Glutamatergic neuron (in vitro differentiated cells): ENCODE measurements around the gene SLC9A8. TPM values are rescaled to one million over a fixed set of nuclear protein-coding genes. Genes with fewer than 3 reads are reported as not detected.
"Not testable (repeated sequence)": the region's sequence is repeated elsewhere in the genome, so short reads cannot be mapped to it uniquely, and the experiment has no call there.

Experiments
- DNase-seq: peaks from one replicate; pipeline ENCODE4 v3.0.0; 2022
- H3K27ac Mint-ChIP-seq: one replicate; pipeline ENCODE4 v1.8.0; 2020; ENCODE audit warnings: mild to moderate bottlenecking, mixed read lengths, inconsistent platforms; ENCODE audit not compliant: unreplicated experiment
- H3K27me3 Mint-ChIP-seq: one replicate; pipeline ENCODE4 v1.8.0; 2020; ENCODE audit warnings: mild to moderate bottlenecking, moderate library complexity, mixed read lengths, inconsistent platforms; ENCODE audit not compliant: unreplicated experiment
- H3K36me3 Mint-ChIP-seq: one replicate; pipeline ENCODE4 v1.8.0; 2020; ENCODE audit warnings: mild to moderate bottlenecking, mixed read lengths, inconsistent platforms; ENCODE audit not compliant: unreplicated experiment
- H3K4me1 Mint-ChIP-seq: one replicate; pipeline ENCODE4 v1.8.0; 2020; ENCODE audit warnings: mild to moderate bottlenecking, low read depth, mixed read lengths, inconsistent platforms; ENCODE audit not compliant: unreplicated experiment
- H3K4me3 Mint-ChIP-seq: one replicate; pipeline ENCODE4 v1.8.0; 2020; ENCODE audit warnings: mild to moderate bottlenecking, mixed read lengths, inconsistent platforms; ENCODE audit not compliant: unreplicated experiment
- H3K9me3 Mint-ChIP-seq: one replicate; pipeline ENCODE4 v1.8.0; 2020; ENCODE audit warnings: mild to moderate bottlenecking, moderate library complexity, mixed read lengths, inconsistent platforms; ENCODE audit not compliant: unreplicated experiment
- CTCF ChIP-seq: fragments of 200-600 bp; sonication (generic); IDR thresholded peaks from one replicate; pipeline ENCODE4 v1.5.0; 2021; ENCODE audit not compliant: partially characterized antibody, unreplicated experiment
- total RNA-seq: library from RNA; stranded (reverse); fragmentation: NEBNext Ultra II Directional; extraction: Animal tissue kit (Norgen Biotek cat#: 25700); gene quantifications from one replicate; pipeline ENCODE4 v1.2.1, GENCODE V29; 2021; ENCODE audit not compliant: unreplicated experiment

The SLC9A8 gene
- total RNA-seq, 1 donor from 2014 or later: 10.6 TPM

DNA sequence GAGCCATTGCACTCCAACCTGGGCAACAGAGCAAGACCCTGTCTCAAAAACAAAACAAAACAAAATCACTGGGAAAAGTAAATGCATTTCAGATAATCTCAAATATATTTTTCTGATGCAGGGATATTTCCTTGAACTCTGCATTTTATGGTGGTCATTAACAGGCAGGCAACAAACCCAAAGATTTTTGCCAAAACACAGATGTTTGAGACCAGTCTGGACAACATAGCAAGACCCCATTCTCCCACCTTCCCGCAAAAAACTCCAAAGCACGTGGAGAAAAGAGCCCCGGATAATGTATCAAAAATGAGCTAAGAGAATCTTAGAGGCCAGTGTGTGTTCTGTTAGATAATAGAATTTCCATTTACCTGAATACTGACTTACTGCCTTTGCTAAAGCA is 44.3 kb downstream of the SLC9A8 start:
- Mint-ChIP-seq H3K9me3 (peaks cover 1% of the 10 kb centered on the region), H3K4me3 (no peak overlapping the region), H3K36me3 (no peaks in the 10 kb centered on the region), H3K27me3 (peaks cover 3% of the 10 kb centered on the region), H3K4me1 (peaks cover 12% of the 10 kb centered on the region), H3K27ac (no peak overlapping the region)
- TF ChIP-seq CTCF: no peak
- DNase-seq: no peak

GRCh38 chr20:49858076-49858585 is 45.5 kb downstream of the SLC9A8 start:
- Mint-ChIP-seq H3K27me3 (peaks cover 3% of the 10 kb centered on the region), H3K4me3 (no peak overlapping the region), H3K4me1 (peaks cover 12% of the 10 kb centered on the region), H3K27ac (no peak overlapping the region), H3K36me3 (no peaks in the 10 kb centered on the region), H3K9me3 (peaks cover 1% of the 10 kb centered on the region)
- no peak for TF ChIP-seq CTCF
- DNase-seq: no peak

DNA sequence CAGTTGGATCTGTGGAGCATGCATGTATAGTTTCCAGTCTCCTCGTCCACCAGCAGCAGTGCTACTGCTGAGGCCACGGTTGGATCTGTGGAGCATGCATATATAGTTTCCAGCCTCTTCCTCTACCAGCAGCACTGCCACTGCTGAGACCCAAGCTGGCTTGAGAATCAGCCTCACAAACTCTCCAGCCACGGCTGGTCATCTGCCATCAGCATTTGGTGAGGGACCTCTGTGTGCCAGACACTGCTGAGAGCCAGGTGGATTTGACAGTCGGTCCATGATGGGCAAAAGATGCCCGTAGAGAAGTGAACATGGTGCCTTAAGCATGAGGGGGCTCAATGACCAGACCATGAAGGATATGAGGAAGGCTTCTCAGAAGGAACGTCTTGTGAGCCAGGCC is 46.4 kb downstream of the SLC9A8 start:
- no peaks in the 10 kb centered on the region for H3K36me3 Mint-ChIP-seq
- peaks cover 6% of the 10 kb centered on the region for H3K4me1 Mint-ChIP-seq
- TF ChIP-seq CTCF: no peak
- H3K4me3 Mint-ChIP-seq: no peak overlapping the region
- no peak overlapping the region for H3K27ac Mint-ChIP-seq
- no peaks in the 10 kb centered on the region for H3K9me3 Mint-ChIP-seq
- no peak for DNase-seq
- peaks cover 3% of the 10 kb centered on the region for H3K27me3 Mint-ChIP-seq

DNA sequence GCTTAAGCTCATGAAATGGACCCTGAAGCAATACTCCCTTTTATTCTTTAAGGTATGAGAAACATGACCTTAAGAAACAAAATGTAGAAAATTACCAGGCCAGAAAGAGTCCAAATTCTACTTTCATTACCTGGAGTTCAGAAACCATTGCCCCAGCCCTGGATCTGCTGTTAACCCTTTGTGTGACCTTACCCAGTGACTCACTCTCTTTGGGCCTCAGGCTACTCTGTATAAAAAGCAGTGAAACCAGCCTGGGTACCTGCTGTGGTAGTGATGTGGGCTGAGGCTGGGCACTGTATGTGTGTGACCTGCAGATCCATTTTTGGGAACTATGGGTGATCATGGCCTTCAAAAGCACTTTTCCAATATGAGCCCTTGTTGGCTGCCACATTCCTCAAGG is 47.2 kb downstream of the SLC9A8 start:
- DNase-seq: no peak
- Mint-ChIP-seq H3K9me3 (no peaks in the 10 kb centered on the region), H3K27me3 (peaks cover 3% of the 10 kb centered on the region), H3K36me3 (no peaks in the 10 kb centered on the region), H3K27ac (no peak overlapping the region), H3K4me3 (no peak overlapping the region), H3K4me1 (peaks cover under 1% of the 10 kb centered on the region)
- no peak for TF ChIP-seq CTCF

DNA sequence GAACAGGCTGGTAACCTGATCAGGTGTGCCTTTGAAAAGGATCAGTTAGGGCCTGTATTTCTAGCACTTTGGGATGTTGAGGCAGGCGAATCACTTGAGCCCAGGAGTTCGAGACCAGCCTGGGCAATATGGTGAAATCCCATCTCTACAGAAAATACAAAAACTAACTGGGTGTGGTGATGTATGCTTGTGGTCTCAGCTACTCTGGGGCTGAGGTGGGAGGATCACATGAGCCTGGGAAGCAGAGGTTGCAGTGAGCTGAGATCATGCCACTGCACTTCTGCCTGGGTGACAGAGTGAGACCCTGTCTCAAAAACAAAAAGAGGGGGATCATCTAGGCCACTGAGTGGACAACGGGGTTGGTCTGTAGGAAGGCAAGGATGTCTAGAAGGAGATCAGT is 48.6 kb downstream of the SLC9A8 start:
- not testable (repeated sequence) for DNase-seq, H3K4me3 Mint-ChIP-seq, H3K4me1 Mint-ChIP-seq, H3K9me3 Mint-ChIP-seq, H3K36me3 Mint-ChIP-seq, H3K27ac Mint-ChIP-seq, H3K27me3 Mint-ChIP-seq
